Measurements from ENCODE around the gene TCERG1L.

TCERG1L gene

DNA sequence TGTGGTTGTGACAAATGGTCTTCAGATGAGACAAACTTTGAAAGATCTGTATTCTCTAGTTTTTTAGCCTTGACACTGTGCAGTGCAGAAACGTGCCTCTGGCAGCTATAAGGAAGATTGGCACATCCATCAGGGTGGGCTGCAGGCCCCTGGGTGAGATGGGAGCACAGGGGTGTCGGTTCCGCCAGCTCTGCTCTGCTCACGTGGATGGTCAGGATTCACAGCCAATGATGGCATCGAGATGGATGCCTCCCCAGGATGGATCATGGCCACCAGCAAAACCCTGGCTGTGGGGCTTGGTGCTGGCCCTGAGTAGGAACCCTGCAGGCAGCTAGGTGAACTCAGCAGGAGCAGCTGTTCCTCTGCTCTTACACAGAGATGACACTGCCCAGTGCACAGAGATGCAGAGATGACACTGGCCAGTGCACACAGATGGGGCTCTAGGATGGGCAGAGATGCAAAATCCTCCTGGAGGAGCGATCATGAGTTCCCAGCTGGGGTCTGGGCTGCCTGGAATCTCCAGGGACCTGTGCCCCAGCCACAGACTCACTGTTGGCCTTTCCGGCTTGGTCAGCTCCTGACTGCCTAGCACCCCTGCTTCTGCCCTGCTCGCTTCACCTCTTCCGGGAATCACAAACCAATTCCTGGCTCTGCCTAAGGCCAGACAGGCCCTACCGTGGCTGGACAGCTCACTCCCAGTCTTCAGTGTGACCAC lies 185.9 kb downstream of the TCERG1L start:
- Mint-ChIP-seq H3K27me3 (ENCODE audit: low read depth) (no peaks in the 10 kb centered on the region), H3K4me3 (no peak overlapping the region), H3K9me3 (no peaks in the 10 kb centered on the region), H3K36me3 (ENCODE audit: low read depth) (no peaks in the 10 kb centered on the region), H3K4me1 (ENCODE audit: low read depth) (no peaks in the 10 kb centered on the region), H3K27ac (no peak overlapping the region)

GRCh38 chr10:131124945-131125344 lies 186.6 kb downstream of the TCERG1L start:
- Mint-ChIP-seq H3K9me3 (no peaks in the 10 kb centered on the region), H3K27me3 (ENCODE audit: low read depth) (no peaks in the 10 kb centered on the region), H3K27ac (no peak overlapping the region), H3K36me3 (ENCODE audit: low read depth) (no peaks in the 10 kb centered on the region), H3K4me3 (no peak overlapping the region), H3K4me1 (ENCODE audit: low read depth) (no peaks in the 10 kb centered on the region)

DNA sequence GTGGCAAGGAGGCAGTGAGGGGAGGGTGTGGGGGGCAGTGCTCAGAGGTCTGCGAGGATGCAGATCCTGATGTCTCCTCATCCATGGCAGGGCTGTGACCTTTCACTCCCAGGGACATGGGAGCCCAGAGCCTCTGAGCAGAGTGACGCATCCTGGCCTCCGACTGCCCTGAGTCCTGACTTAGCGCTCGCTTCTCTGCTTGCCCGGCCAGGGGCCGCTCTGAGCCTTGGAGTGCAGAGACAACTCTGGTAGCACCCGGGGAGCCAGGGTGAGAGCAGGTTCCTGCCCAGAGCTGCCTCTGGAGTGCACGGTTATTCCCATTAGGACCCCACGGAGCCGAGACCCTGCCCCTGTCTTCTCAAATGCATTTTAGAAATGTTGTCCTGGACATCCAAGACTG lies 188.0 kb downstream of the TCERG1L start:
- Mint-ChIP-seq H3K4me3 (no peak overlapping the region), H3K36me3 (ENCODE audit: low read depth) (no peaks in the 10 kb centered on the region), H3K27ac (no peak overlapping the region), H3K27me3 (ENCODE audit: low read depth) (no peaks in the 10 kb centered on the region), H3K9me3 (no peaks in the 10 kb centered on the region), H3K4me1 (ENCODE audit: low read depth) (no peaks in the 10 kb centered on the region)

DNA sequence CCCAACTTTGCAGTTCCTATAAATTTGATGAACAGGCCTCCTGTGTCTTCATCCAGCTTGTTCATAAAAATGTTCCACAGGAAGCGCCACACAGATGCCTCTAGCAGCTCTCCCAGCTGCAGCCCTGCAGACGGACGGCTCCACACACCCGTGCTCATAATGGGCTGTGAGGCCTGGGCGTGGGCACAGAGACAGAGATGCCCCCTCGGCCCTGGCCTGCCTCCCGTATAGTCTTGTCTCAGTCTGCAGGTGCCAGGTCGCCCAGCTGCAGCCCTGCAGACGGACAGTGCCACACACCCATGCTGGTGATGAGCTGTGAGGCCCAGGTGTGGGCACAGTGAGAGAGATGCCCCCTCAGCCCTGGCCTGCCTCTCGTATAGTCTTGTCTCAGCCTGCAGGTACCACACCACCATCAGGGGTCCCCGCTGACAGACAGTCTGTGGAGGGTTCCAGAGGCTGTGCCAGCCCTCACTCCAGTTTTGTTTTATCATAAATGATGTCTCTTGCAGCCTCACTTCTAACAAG lies 189.9 kb downstream of the TCERG1L start:
- Mint-ChIP-seq H3K9me3 (no peaks in the 10 kb centered on the region), H3K27ac (no peak overlapping the region), H3K4me1 (ENCODE audit: low read depth) (no peaks in the 10 kb centered on the region), H3K27me3 (ENCODE audit: low read depth) (no peaks in the 10 kb centered on the region), H3K4me3 (no peak overlapping the region), H3K36me3 (ENCODE audit: low read depth) (no peaks in the 10 kb centered on the region)

GRCh38 chr10:131119626-131120355 lies 191.7 kb downstream of the TCERG1L start:
- no peaks in the 10 kb centered on the region for H3K27me3 Mint-ChIP-seq (ENCODE audit: low read depth)
- no peak overlapping the region for H3K27ac Mint-ChIP-seq
- H3K36me3 Mint-ChIP-seq (ENCODE audit: low read depth) = no peaks in the 10 kb centered on the region
- no peaks in the 10 kb centered on the region for H3K9me3 Mint-ChIP-seq
- no peak overlapping the region for H3K4me3 Mint-ChIP-seq
- no peaks in the 10 kb centered on the region for H3K4me1 Mint-ChIP-seq (ENCODE audit: low read depth)

GRCh38 chr10:131117416-131118212 lies 193.9 kb downstream of the TCERG1L start:
- H3K4me1 Mint-ChIP-seq (ENCODE audit: low read depth) = no peaks in the 10 kb centered on the region
- H3K27me3 Mint-ChIP-seq (ENCODE audit: low read depth) = no peaks in the 10 kb centered on the region
- H3K36me3 Mint-ChIP-seq (ENCODE audit: low read depth) = no peaks in the 10 kb centered on the region
- H3K4me3 Mint-ChIP-seq = no peak overlapping the region
- no peaks in the 10 kb centered on the region for H3K9me3 Mint-ChIP-seq
- H3K27ac Mint-ChIP-seq = no peak overlapping the region

DNA sequence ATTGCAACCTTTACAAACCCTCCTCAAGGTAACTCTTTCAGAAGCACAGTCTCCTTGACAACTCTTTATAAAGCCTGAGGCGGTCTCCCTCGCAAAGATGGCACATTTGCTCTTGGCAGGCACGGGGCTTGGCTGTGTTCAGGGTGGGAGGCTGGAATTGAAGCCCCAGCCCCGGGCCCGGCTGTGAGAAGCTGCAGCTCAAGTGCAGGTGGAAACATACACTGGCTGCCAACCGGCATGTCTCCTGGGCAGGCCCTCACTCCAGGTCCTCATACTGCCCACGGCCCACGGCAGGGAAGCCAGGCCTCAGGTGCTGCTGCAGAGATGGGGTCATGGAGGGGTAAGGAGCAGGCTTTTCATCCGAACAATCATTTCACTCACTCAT lies 194.5 kb downstream of the TCERG1L start:
- H3K36me3 Mint-ChIP-seq (ENCODE audit: low read depth) = no peaks in the 10 kb centered on the region
- no peak overlapping the region for H3K4me3 Mint-ChIP-seq
- no peaks in the 10 kb centered on the region for H3K9me3 Mint-ChIP-seq
- no peaks in the 10 kb centered on the region for H3K4me1 Mint-ChIP-seq (ENCODE audit: low read depth)
- no peaks in the 10 kb centered on the region for H3K27me3 Mint-ChIP-seq (ENCODE audit: low read depth)
- H3K27ac Mint-ChIP-seq = no peak overlapping the region

- H3K4me1 Mint-ChIP-seq (ENCODE audit: low read depth) = no peaks in the 10 kb centered on the region
- H3K36me3 Mint-ChIP-seq (ENCODE audit: low read depth) = no peaks in the 10 kb centered on the region
- no peaks in the 10 kb centered on the region for H3K9me3 Mint-ChIP-seq
- no peaks in the 10 kb centered on the region for H3K27me3 Mint-ChIP-seq (ENCODE audit: low read depth)
- no peak overlapping the region for H3K4me3 Mint-ChIP-seq
- no peak overlapping the region for H3K27ac Mint-ChIP-seq
Measured at GRCh38 chr10:131116216-131116990, 195.1 kb downstream of the TCERG1L start.

DNA sequence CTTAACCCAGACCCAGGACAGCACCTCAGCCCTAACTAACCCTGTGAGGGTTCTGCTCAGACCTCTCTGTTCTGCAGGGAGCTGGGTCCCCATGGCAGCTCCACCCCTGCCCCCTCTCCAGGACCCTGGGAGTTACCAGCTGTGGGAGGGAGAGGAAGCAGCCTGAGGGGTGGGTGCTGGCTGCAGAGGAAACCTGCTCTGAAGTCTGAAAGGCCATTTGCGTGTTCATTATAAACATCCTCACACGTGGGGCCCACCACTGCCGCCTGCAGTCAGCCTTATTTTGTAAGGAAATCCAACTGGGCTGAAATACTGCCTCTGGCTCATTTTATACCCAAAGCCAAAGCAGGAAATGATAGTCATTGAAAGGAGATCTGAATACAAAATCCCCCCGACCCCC lies 195.7 kb downstream of the TCERG1L start:
- Mint-ChIP-seq H3K4me3 (no peak overlapping the region), H3K9me3 (no peaks in the 10 kb centered on the region), H3K27me3 (ENCODE audit: low read depth) (no peaks in the 10 kb centered on the region), H3K4me1 (ENCODE audit: low read depth) (no peaks in the 10 kb centered on the region), H3K27ac (no peak overlapping the region), H3K36me3 (ENCODE audit: low read depth) (no peaks in the 10 kb centered on the region)

GRCh38 chr10:131115321-131115720 lies 196.2 kb downstream of the TCERG1L start:
- Mint-ChIP-seq H3K27ac (no peak overlapping the region), H3K4me3 (no peak overlapping the region), H3K36me3 (ENCODE audit: low read depth) (no peaks in the 10 kb centered on the region), H3K9me3 (no peaks in the 10 kb centered on the region), H3K27me3 (ENCODE audit: low read depth) (no peaks in the 10 kb centered on the region), H3K4me1 (ENCODE audit: low read depth) (no peaks in the 10 kb centered on the region)

DNA sequence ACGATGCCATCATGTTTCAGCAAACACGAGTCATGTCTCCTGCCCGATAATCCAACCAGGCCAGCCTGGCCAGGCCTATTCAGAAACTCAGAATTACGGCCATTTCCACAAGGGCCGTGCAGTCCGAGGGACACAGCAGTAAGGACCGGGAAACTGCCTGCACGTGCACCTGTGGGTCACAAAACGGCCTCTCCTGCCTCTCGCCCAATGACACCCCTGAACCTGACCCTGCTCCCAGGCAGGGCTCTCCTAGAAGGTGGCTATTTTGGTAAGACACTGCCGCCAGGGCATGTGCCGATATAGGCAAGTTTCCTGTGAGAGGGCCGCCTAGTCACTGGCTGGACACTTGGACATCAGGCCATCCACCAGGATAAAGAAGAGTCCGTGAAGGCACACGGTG lies 196.7 kb downstream of the TCERG1L start:
- H3K9me3 Mint-ChIP-seq = no peaks in the 10 kb centered on the region
- H3K27ac Mint-ChIP-seq = no peak overlapping the region
- H3K4me1 Mint-ChIP-seq (ENCODE audit: low read depth) = no peaks in the 10 kb centered on the region
- no peaks in the 10 kb centered on the region for H3K36me3 Mint-ChIP-seq (ENCODE audit: low read depth)
- H3K27me3 Mint-ChIP-seq (ENCODE audit: low read depth) = no peaks in the 10 kb centered on the region
- no peak overlapping the region for H3K4me3 Mint-ChIP-seq

- no peaks in the 10 kb centered on the region for H3K4me1 Mint-ChIP-seq (ENCODE audit: low read depth)
- H3K4me3 Mint-ChIP-seq = no peak overlapping the region
- no peaks in the 10 kb centered on the region for H3K27me3 Mint-ChIP-seq (ENCODE audit: low read depth)
- H3K27ac Mint-ChIP-seq = no peak overlapping the region
- peaks cover 5% of the 10 kb centered on the region for H3K9me3 Mint-ChIP-seq
- no peaks in the 10 kb centered on the region for H3K36me3 Mint-ChIP-seq (ENCODE audit: low read depth)
Measured at GRCh38 chr10:131113709-131114291, 197.7 kb downstream of the TCERG1L start.

DNA sequence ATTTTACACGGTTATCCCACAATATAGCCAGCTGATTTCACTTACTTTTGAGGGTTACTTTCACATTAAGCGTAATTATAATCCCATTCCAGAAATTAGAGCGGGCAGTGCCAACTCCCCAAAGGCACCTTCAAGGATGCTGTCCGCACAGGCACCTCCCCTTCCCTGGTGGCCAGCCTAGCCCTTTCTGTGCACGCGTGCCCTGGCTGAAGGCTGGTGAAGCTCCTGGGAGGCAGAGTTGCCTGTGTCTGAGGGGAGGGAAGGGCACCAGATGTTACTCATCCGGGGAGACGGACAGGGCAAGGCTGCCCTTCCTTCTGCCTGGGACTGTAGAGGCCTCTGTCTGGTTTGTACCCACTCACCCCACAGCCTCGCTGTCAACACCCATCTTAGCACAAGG lies 198.4 kb downstream of the TCERG1L start:
- no peaks in the 10 kb centered on the region for H3K27me3 Mint-ChIP-seq (ENCODE audit: low read depth)
- peaks cover 5% of the 10 kb centered on the region for H3K9me3 Mint-ChIP-seq
- no peaks in the 10 kb centered on the region for H3K4me1 Mint-ChIP-seq (ENCODE audit: low read depth)
- no peak overlapping the region for H3K4me3 Mint-ChIP-seq
- no peak overlapping the region for H3K27ac Mint-ChIP-seq
- no peaks in the 10 kb centered on the region for H3K36me3 Mint-ChIP-seq (ENCODE audit: low read depth)

DNA sequence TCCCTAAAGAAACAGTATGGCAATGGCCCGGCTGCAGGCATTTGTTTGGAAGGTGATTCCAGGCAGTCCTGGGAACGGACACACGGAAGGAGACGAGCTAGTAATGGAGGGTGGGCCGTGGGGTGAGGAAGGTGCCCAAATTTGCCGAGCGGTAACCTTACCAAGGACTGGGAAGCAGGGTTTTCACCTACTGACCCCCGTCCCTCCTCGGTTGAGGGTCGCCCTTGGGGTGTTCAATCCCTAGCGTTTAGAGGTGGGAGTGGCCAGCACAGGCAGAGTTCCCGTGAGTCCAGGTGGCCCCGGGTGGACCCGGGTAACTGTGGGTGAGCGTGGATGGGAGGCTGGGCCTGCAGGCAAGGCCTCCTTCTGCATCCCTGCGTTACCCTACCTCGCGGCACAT lies 198.8 kb downstream of the TCERG1L start:
- H3K27ac Mint-ChIP-seq = no peak overlapping the region
- no peaks in the 10 kb centered on the region for H3K36me3 Mint-ChIP-seq (ENCODE audit: low read depth)
- H3K4me1 Mint-ChIP-seq (ENCODE audit: low read depth) = no peaks in the 10 kb centered on the region
- H3K27me3 Mint-ChIP-seq (ENCODE audit: low read depth) = no peaks in the 10 kb centered on the region
- peaks cover 5% of the 10 kb centered on the region for H3K9me3 Mint-ChIP-seq
- H3K4me3 Mint-ChIP-seq = no peak overlapping the region
